ENCODE data around the gene CYBC1.

- no peak for TF ChIP-seq CTCF (IDR thresholded peaks at IDR 0.05; ENCODE audit: low read depth, low read length, poor library complexity, severe bottlenecking)
- no peak for TF ChIP-seq EZH2phosphoT487 (IDR thresholded peaks at IDR 0.05; ENCODE audit: borderline replicate concordance, low read length)
Measured at GRCh38 chr17:82479602-82480001, 29.1 kb upstream of the CYBC1 start.
